ENCODE data around the gene UQCRFS1. TPM values are rescaled to one million over a fixed set of nuclear protein-coding genes. Genes with fewer than 3 reads are reported as not detected.
A peak's percentile ranks its signal among the peaks of the same experiment; 100 is the strongest.

UQCRFS1 gene
- total RNA-seq, 1 donor from 2014 or later = 27.0 TPM

GRCh38 chr19:29201855-29202254, 11.1 kb downstream of the UQCRFS1 start:
- Histone ChIP-seq H3K4me1 (peaks cover 11% of the 10 kb centered on the region), H3K27ac (no peak overlapping the region), H3K27me3 (no peaks in the 10 kb centered on the region), H3K4me3 (no peak overlapping the region), H3K9me3 (no peaks in the 10 kb centered on the region), H3K36me3 (peaks cover 0 to 9% of the 10 kb centered on the region in 2 donors)
- no peak for DNase-seq (ENCODE audit: extremely low spot score in 2 of 2)
- intact Hi-C loops (cut with DNase I) = no loop called here
- no peak for TF ChIP-seq POLR2A (IDR thresholded peaks at IDR 0.05)
- no peak for TF ChIP-seq CTCF (IDR thresholded peaks at IDR 0.05)
- TF ChIP-seq POLR2AphosphoS5 (IDR thresholded peaks at IDR 0.05; ENCODE audit: insufficient read depth in 1 of 2, low read depth in 1 of 2) = no peak

GRCh38 chr19:29194658-29195057, 18.3 kb downstream of the UQCRFS1 start:
- Histone ChIP-seq H3K4me3 (no peak overlapping the region), H3K36me3 (no peaks in the 10 kb centered on the region), H3K4me1 (no peaks in the 10 kb centered on the region), H3K27me3 (no peaks in the 10 kb centered on the region), H3K27ac (no peak overlapping the region), H3K9me3 (no peaks in the 10 kb centered on the region)
- TF ChIP-seq POLR2AphosphoS5 (IDR thresholded peaks at IDR 0.05; ENCODE audit: insufficient read depth in 1 of 2, low read depth in 1 of 2) (no peak), POLR2A (IDR thresholded peaks at IDR 0.05) (no peak), CTCF (IDR thresholded peaks at IDR 0.05) (no peak)
- DNase-seq (ENCODE audit: extremely low spot score in 2 of 2) = no peak
- intact Hi-C loops (cut with DNase I) = no loop called here

- Histone ChIP-seq H3K4me3 (no peak overlapping the region), H3K36me3 (no peaks in the 10 kb centered on the region), H3K27ac (no peak overlapping the region), H3K9me3 (no peaks in the 10 kb centered on the region), H3K4me1 (peaks cover 13% of the 10 kb centered on the region), H3K27me3 (no peaks in the 10 kb centered on the region)
- intact Hi-C loops (cut with DNase I) = no loop called here
- no peak for DNase-seq (ENCODE audit: extremely low spot score in 2 of 2)
- TF ChIP-seq POLR2AphosphoS5 (IDR thresholded peaks at IDR 0.05; ENCODE audit: insufficient read depth in 1 of 2, low read depth in 1 of 2) (no peak), POLR2A (IDR thresholded peaks at IDR 0.05) (no peak), CTCF (IDR thresholded peaks at IDR 0.05) (no peak)
Observed at GRCh38 chr19:29193155-29193554, 19.8 kb downstream of the UQCRFS1 start.

- Histone ChIP-seq H3K9me3 (no peaks in the 10 kb centered on the region), H3K4me3 (no peak overlapping the region), H3K36me3 (no peaks in the 10 kb centered on the region), H3K4me1 (peaks cover 14% of the 10 kb centered on the region), H3K27ac (no peak overlapping the region), H3K27me3 (no peaks in the 10 kb centered on the region)
- intact Hi-C loops (cut with DNase I) = no loop called here
- DNase-seq (ENCODE audit: extremely low spot score in 2 of 2) = no peak
- TF ChIP-seq POLR2A (IDR thresholded peaks at IDR 0.05) (no peak), CTCF (IDR thresholded peaks at IDR 0.05) (no peak), POLR2AphosphoS5 (IDR thresholded peaks at IDR 0.05; ENCODE audit: insufficient read depth in 1 of 2, low read depth in 1 of 2) (no peak)
Observed at GRCh38 chr19:29191005-29191404, 21.9 kb downstream of the UQCRFS1 start.

- Histone ChIP-seq H3K9me3 (no peaks in the 10 kb centered on the region), H3K36me3 (no peaks in the 10 kb centered on the region), H3K27me3 (no peaks in the 10 kb centered on the region), H3K4me3 (no peak overlapping the region), H3K4me1 (peaks cover 14% of the 10 kb centered on the region), H3K27ac (peak overlapping the region; percentile 27)
- TF ChIP-seq CTCF (IDR thresholded peaks at IDR 0.05) (no peak), POLR2AphosphoS5 (IDR thresholded peaks at IDR 0.05; ENCODE audit: insufficient read depth in 1 of 2, low read depth in 1 of 2) (no peak), POLR2A (IDR thresholded peaks at IDR 0.05) (no peak)
- intact Hi-C loops (cut with DNase I) = no loop called here
- DNase-seq (ENCODE audit: extremely low spot score in 2 of 2) = no peak
Observed at GRCh38 chr19:29189033-29189360, 24.0 kb downstream of the UQCRFS1 start.

Measured in vagina (tissue), 2 donors.